A673 (cell line): ENCODE results near the gene ITGA1. TPM values are rescaled to one million over a fixed set of nuclear protein-coding genes. Genes with fewer than 3 reads are reported as not detected.

ENCODE experiments used
- BruUV-seq: library from RNA; stranded (reverse); fragments of 400-500 nt; replicated peaks from 2 replicates; lab custom pipeline; 2021; lab: Mats Ljungman, UMichigan
- CTCF ChIA-PET: fragments of 300-600 bp; sonication (Branson Sonifier 250); formaldehyde crosslinking; loops from one replicate; lab custom pipeline; 2022; ENCODE audit warnings: antibody characterized with exemption; lab: Charles Lee
- POLR2A ChIA-PET: fragments of 300-600 bp; sonication (Branson Sonifier 250); formaldehyde crosslinking; loops from one replicate; lab custom pipeline; 2022; ENCODE audit warnings: antibody characterized with exemption; ENCODE audit not compliant: low non-redundant PET; lab: Charles Lee
- DNase-seq: peaks from one replicate; pipeline ENCODE4 v3.0.0-alpha.2; 2015; ENCODE audit warnings: low spot score
- H3K27ac ChIP-seq: fragments of 200-600 bp; sonication (generic); 2 replicates; pipeline ENCODE4 v1.5.1; 2016; ENCODE audit warnings: mixed run types, low read depth, mild to moderate bottlenecking, mixed read lengths, antibody characterized with exemption, low read length; ENCODE audit not compliant: poor library complexity, severe bottlenecking
- H3K27me3 ChIP-seq: fragments of 200-600 bp; sonication (generic); replicated peaks from 2 replicates; pipeline ENCODE4 v1.6.1; 2017; ENCODE audit warnings: mixed run types, low read depth, mild to moderate bottlenecking, mixed read lengths, antibody characterized with exemption, low read length; ENCODE audit not compliant: insufficient read depth, poor library complexity
- H3K36me3 ChIP-seq: fragments of 200-600 bp; sonication (generic); 2 replicates; pipeline ENCODE4 v1.6.1; 2016; ENCODE audit warnings: mixed run types, mild to moderate bottlenecking, mixed read lengths, antibody characterized with exemption, low read length; ENCODE audit not compliant: insufficient read depth, poor library complexity, severe bottlenecking
- H3K4me1 ChIP-seq: fragments of 200-600 bp; sonication (generic); 2 replicates; pipeline ENCODE4 v1.6.1; 2017; ENCODE audit warnings: mixed run types, mild to moderate bottlenecking, mixed read lengths, antibody characterized with exemption, low read length; ENCODE audit not compliant: insufficient read depth, poor library complexity, severe bottlenecking
- H3K4me3 ChIP-seq: fragments of 200-600 bp; sonication (generic); 2 replicates; pipeline ENCODE4 v1.5.1; 2016; ENCODE audit warnings: low read depth, mixed run types, mild to moderate bottlenecking, mixed read lengths, low read length; ENCODE audit not compliant: poor library complexity, severe bottlenecking
- H3K9me3 ChIP-seq: fragments of 200-600 bp; sonication (generic); 2 replicates; pipeline ENCODE4 v1.6.1; 2016; ENCODE audit warnings: mixed run types, low read depth, mild to moderate bottlenecking, mixed read lengths, antibody characterized with exemption, low read length; ENCODE audit not compliant: poor library complexity, severe bottlenecking
- EZH2 ChIP-seq: fragments of 200-600 bp; sonication (generic); IDR thresholded peaks from 2 replicates; pipeline ENCODE4 v1.6.1; 2017; ENCODE audit warnings: borderline replicate concordance, low read depth, mild to moderate bottlenecking, mixed read lengths, antibody characterized with exemption, low read length; ENCODE audit not compliant: poor library complexity, severe bottlenecking
- intact Hi-C: fragments of 100-400 bp; cut with micrococcal nuclease; formaldehyde crosslinking; loops from one replicate; pipeline ENCODE4 v1.10.0; 2022; ENCODE audit not compliant: unreplicated experiment
- total RNA-seq: library from RNA; stranded (reverse); gene quantifications from 2 replicates; pipeline ENCODE4 v1.2.3, GENCODE V29; 2021
- TF ChIP-seq, protein P1 (sequence below): fragments of 300-800, 200-600 bp; sonication (generic); conservative IDR thresholded peaks from 2 replicates; pipeline ENCODE4 v1.5.1; 2017; ENCODE audit warnings: low read depth, mild to moderate bottlenecking, antibody characterized with exemption, low read length, moderate library complexity, mixed read lengths

Gene ITGA1
- total RNA-seq, 1 experiment from 2014 or later, result 8.1 TPM

DNA sequence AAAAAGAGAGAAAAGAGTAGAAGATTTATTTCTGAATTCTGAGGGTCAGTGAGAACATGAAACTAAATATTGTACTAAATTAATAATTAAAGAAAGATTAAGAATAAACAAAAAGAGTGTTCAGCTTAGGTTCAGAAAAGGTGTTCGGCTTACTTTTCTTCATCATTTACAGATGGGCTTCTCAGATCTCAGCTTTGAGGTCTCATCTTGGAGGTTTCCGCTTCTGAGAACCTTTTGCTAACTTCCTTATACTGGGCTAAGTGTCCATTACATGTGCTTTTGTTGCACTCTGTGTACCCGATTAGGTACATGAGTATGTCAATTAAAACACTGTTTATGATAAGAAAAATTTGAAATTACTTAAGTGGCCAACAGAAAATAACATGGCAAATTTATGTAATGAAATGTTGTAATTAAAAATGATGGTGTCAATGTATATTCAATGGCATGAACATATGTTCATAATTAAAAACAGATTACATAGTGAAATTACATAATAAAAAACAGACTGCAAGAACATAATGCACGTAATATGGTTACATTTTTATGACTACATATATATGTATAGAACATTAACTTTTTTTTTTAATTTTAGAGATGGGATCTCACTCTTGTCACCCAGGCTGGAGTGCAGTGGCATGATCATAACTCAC, 17.3 kb upstream of the ITGA1 start:
- no peaks in the 10 kb centered on the region for H3K9me3 ChIP-seq
- H3K27ac ChIP-seq, result no peak overlapping the region
- H3K4me1 ChIP-seq, result no peaks in the 10 kb centered on the region
- H3K27me3 ChIP-seq, result no peaks in the 10 kb centered on the region
- ChIA-PET CTCF (no interaction called here), POLR2A (no interaction called here)
- H3K36me3 ChIP-seq, result no peaks in the 10 kb centered on the region
- intact Hi-C loops, result no loop called here
- BruUV-seq, result no TSS peak
- DNase-seq, result no peak
- H3K4me3 ChIP-seq, result no peak overlapping the region
- TF ChIP-seq, protein P1, sequence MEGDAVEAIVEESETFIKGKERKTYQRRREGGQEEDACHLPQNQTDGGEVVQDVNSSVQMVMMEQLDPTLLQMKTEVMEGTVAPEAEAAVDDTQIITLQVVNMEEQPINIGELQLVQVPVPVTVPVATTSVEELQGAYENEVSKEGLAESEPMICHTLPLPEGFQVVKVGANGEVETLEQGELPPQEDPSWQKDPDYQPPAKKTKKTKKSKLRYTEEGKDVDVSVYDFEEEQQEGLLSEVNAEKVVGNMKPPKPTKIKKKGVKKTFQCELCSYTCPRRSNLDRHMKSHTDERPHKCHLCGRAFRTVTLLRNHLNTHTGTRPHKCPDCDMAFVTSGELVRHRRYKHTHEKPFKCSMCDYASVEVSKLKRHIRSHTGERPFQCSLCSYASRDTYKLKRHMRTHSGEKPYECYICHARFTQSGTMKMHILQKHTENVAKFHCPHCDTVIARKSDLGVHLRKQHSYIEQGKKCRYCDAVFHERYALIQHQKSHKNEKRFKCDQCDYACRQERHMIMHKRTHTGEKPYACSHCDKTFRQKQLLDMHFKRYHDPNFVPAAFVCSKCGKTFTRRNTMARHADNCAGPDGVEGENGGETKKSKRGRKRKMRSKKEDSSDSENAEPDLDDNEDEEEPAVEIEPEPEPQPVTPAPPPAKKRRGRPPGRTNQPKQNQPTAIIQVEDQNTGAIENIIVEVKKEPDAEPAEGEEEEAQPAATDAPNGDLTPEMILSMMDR, result no peak
- TF ChIP-seq EZH2, result no peak

DNA sequence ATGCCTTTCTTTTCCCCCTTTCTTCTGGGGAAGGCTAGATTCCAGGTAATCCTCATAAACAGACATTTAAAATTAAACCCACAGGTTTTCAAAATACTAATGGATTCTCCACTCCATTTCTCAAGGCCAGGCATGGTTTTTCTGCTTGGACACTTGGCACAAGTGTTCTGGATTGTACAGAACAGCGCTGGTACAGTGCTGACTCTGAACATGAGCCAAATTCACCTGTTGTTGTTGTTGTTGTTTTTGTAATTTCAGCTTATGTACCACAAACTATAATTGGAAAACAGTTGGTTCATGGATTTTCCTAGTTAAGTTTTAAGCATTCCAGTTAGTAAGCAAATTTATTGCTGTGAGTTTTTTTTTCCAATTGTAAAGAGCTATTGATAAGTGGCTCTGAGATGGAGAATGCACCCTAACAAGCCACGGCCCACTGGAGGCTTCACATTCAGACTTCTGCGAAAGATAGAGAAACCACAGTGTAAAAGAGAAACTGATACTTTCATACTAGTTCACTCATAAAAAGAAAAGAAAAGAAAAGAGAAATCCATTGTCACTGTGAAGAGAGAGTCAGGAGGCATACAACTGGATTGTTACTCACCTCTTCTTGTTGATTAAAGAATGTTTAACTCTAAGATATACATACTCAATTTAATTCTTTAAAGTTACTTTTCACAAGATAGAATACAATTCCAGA, 16.2 kb upstream of the ITGA1 start:
- Histone ChIP-seq H3K27me3 (no peaks in the 10 kb centered on the region), H3K4me3 (no peak overlapping the region), H3K9me3 (no peaks in the 10 kb centered on the region), H3K4me1 (no peaks in the 10 kb centered on the region), H3K27ac (no peak overlapping the region), H3K36me3 (no peaks in the 10 kb centered on the region)
- CTCF ChIA-PET, result no interaction called here
- TF ChIP-seq EZH2, result no peak
- TF ChIP-seq, protein P1, result no peak
- no peak for DNase-seq
- intact Hi-C loops, result no loop called here
- BruUV-seq, result no TSS peak
- POLR2A ChIA-PET, result no interaction called here

DNA sequence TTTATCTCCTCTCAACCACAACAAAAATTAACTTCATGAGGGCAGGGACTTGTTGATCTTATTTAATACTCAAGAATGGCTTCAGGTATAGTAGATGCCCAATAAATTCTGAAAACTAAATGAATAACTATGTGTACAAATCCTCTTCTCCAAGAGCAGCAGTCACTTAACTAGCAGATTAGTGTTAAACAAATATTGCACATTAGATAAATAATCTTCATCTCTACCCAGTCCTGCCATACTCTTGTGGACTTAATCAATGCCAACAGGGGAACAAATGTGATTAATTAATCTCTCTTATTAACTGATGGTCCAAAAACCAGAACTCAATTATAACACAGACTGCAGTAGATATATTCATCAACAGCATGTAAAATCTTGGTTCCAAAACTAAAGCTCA, 15.0 kb upstream of the ITGA1 start:
- Histone ChIP-seq H3K9me3 (no peaks in the 10 kb centered on the region), H3K27ac (no peak overlapping the region), H3K4me1 (no peaks in the 10 kb centered on the region), H3K36me3 (no peaks in the 10 kb centered on the region), H3K4me3 (no peak overlapping the region), H3K27me3 (no peaks in the 10 kb centered on the region)
- no peak for DNase-seq
- no TSS peak for BruUV-seq
- CTCF ChIA-PET, result no interaction called here
- POLR2A ChIA-PET, result no interaction called here
- no peak for TF ChIP-seq EZH2
- TF ChIP-seq, protein P1, result no peak
- intact Hi-C loops, result no loop called here
